IPS-18c (cell line): ENCODE measurements around the gene ITPKC.

Experiments
- H3K4me3 ChIP-seq: 2 replicates; pipeline ENCODE4 v1.7.0; 2013; ENCODE audit warnings: low read depth, mild to moderate bottlenecking, low read length, moderate library complexity; ENCODE audit not compliant: insufficient read depth
- H3K9me3 ChIP-seq: one replicate; pipeline ENCODE4 v1.6.1; 2013; ENCODE audit warnings: mild to moderate bottlenecking, low read length, moderate library complexity; ENCODE audit not compliant: control insufficient read depth, insufficient read depth

Gene ITPKC

DNA sequence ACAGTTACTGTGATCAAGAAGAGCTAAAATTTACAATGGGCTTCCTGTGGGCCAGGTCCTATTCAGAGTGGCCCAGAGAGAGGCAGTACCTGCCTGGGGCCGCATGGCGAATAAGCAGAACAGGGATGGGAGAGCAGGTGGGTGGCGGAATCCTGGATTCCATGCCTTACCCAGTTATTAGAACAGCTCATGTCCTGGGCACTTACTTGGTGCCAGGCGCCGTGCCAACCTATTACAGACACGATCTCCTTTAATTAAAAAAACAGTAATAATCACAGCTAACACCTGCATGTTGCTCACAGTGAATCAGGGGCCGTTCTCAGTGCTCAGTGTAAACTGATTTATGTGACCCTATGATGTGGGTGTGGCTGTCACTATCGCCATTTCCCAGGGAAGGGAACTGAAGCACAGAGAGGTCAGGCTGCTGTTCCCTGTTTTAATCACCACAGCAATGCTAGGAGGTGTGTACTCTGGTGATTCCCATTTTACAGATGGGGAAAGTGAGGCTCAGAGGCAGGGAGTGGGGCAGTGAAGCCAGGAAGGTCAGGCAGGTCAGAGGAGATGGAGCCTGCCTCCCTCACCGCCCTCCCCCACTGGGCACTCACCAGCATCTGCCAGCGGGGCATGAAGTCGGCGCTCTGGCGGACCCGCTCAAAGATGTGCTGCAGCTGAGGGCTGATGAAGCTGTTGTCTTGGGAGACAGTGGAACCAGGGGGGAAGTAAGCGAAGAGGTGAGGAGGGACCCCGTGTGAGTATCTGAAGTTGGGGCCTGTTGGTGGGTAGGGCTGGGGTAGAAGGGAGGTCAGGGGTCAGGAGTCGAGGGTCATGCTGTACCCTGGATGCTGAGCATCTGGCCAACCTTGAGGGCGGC is 12.2 kb upstream of the ITPKC start:
- Histone ChIP-seq H3K9me3 (no peaks in the 10 kb centered on the region), H3K4me3 (no peak overlapping the region)

DNA sequence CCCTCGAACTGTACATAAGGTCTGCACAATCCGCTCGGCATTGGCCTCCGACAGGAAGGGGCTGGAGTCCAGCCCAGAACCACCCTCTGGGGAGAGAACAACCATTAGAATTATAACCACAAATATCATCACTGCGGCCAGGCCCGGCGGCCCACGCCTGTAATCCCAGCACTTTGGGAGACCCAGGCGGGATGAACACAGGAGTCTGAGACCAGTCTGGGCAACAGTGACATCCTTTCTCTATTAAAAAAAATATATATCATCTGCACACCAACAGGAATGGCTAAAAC is 11.6 kb upstream of the ITPKC start:
- Histone ChIP-seq H3K4me3 (no peak overlapping the region), H3K9me3 (no peaks in the 10 kb centered on the region)

DNA sequence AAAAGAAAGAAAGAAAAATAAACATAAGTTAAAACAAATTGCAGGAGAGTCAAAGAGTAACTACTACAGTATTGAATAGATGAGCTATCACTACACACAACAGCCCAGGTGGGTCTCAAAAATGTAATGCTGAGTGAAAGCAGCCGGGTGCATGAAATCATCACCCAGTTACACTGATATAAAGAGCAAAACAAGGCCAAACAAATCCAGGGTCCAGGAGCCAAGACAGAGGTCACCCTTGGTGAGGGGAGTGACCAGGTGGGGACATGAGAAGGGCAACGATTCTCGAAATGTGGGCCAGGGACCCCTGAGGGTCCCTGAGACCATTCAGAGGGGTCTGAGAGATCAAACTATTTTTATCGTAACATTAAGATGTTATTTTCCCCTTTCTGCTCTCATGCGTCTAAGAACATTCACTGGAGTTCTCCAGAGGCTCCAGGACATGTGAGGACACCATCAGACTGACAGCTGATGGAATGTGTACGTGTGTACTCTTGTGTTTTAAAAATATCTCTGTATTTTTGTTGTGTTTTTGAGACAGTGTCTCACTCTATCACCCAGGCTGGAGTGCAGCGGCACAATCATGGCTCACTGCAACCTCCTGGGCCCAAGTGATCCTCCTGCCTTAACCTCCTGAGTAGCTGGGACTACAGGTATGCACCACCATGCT is 10.8 kb upstream of the ITPKC start:
- no peaks in the 10 kb centered on the region for H3K9me3 ChIP-seq

DNA sequence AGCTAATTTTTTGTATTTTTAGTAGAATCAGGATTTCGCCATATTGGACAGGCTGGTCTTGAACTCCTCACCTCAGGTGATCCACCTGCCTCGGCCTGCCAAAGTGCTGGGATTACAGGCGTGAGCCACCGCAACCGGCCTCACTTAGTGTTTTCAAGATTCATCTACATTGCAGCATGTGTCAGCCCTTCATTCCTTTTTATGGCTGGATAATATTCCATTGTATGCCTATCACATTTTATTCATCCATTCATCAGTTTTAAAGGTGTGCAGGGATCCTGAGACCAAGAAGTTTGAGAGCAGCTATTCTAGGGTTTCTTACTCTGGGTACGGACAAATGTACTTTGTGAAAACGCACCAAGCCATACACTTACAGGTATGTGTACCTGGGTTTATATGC is 9.3 kb upstream of the ITPKC start:
- no peak overlapping the region for H3K4me3 ChIP-seq
- no peaks in the 10 kb centered on the region for H3K9me3 ChIP-seq

More for the DNA sequence above, 10.8 kb upstream of the ITPKC start:
- no peak overlapping the region for H3K4me3 ChIP-seq

DNA sequence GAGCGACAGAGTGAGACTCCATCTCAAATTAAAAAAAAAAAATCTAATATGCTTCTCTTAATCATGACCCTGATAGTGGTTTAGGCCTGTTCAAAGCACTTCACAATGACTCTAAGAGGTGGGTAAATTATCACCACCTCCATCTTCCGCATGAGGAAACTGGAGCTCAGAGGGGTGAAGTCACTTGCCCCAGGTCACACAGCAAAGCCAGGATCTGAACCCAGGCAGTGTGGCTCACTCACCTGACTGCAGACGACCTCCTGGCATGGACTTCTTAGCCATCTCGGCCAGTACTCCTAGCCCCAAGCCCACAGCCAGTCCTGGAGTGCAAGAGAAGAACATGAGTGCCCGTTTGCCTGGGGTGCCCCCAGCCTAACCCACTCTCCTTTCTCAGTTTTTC is 7.1 kb upstream of the ITPKC start:
- Histone ChIP-seq H3K9me3 (no peaks in the 10 kb centered on the region), H3K4me3 (no peak overlapping the region)

DNA sequence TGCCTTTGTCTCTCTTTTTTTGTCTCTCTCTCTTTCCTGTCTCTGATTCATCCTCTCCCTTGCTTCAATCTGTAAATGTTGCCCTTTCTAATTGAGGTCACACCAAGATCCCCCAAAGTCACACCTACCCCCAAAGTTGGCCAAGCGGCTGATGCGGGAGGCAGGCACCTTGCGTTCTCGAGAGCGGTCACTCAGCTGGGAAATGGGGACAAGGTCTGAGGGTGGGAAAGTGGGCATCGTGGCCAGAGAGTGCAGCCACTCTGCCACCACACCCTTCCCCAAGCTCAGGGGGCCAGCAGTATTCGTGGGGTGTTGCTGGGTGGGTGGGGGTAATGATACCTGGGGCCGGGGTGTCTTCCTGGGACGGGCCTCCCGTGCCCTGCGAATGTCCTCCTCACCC is 3.0 kb upstream of the ITPKC start:
- Histone ChIP-seq H3K9me3 (no peaks in the 10 kb centered on the region), H3K4me3 (no peak overlapping the region)

DNA sequence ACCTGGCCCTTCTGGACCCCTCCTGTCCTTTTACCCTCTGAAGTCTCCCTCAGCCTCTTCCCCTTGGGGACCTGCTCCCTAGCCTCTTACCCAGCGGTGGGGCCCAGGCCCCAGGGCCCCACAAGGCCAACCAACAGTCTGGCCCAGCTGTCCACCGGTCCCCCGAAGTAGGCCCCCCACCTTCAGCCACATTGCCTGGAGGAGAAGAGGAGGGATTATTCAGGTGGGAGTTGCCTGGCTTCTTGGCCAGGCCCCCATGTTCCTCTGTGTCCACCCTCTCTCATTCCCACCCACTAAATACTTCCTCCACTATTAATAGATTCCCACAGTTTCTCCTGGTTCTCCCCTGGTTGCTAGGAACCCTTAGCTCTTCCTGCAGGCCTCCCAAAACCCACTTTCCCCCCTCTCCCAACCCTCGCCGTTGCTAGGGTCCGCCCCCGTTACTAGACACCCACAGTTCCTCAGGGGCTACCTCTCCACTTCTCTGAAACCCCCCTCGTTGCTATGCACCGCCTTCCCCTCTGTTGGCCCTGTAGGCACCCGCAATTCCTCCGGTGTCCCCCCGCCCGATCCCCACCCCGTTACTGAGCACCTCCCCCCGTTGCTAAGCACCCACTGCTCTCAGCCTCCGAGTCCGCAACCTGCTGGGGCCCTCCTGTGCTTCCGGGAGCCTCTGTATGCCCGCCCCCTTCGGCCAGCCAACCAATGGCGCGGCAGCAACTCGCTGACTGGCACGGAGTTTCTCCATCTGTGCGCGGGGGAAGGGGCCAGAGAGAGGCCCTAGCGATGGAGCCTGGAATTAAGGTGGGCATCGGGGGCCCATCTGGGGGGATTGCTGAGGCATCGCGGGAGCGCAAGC is 2.2 kb upstream of the ITPKC start:
- H3K4me3 ChIP-seq, result peak overlapping the region; percentile 72

DNA sequence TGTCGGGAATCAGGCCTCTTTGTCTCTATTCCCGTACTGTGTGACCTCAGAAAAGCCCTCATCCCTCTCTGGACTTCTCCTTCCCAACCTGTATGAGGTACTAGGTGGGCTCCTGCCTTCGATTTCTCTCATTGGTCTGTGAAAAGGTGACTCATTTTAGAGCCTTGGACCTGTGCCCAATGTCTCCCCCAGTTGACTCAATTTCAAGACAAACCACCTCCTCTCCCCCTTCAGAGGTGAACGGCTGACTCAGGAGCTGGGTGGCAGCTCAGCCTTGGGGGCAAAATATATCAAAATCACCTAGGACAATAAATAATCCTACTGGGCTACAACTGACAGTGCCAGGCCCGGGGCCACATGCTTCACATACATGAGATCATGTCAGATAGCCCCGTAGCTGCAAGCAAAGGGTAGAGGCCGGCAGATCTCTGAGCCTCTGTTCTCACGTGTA is 856 bp upstream of the ITPKC start:
- H3K4me3 ChIP-seq, result peak overlapping the region; percentile 72
- H3K9me3 ChIP-seq, result no peaks in the 10 kb centered on the region

More for the DNA sequence above, 2.2 kb upstream of the ITPKC start:
- no peaks in the 10 kb centered on the region for H3K9me3 ChIP-seq

DNA sequence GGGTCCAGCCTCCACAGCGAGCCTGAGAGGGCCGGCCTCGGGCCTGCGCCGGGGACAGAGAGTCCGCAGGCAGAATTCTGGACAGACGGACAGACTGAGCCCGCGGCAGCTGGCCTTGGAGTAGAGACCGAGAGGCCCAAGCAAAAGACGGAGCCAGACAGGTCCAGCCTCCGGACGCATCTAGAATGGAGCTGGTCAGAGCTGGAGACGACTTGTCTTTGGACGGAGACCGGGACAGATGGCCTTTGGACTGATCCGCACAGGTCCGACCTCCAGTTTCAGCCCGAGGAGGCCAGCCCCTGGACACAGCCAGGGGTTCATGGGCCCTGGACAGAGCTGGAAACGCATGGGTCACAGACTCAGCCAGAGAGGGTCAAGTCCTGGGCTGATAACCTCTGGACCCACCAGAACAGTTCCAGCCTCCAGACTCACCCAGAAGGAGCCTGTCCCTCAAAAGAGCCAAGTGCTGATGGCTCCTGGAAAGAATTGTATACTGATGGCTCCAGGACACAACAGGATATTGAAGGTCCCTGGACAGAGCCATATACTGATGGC is 490 bp downstream of the ITPKC start:
- Histone ChIP-seq H3K9me3 (peaks cover 2% of the 10 kb centered on the region), H3K4me3 (peak overlapping the region; percentile 72)

DNA sequence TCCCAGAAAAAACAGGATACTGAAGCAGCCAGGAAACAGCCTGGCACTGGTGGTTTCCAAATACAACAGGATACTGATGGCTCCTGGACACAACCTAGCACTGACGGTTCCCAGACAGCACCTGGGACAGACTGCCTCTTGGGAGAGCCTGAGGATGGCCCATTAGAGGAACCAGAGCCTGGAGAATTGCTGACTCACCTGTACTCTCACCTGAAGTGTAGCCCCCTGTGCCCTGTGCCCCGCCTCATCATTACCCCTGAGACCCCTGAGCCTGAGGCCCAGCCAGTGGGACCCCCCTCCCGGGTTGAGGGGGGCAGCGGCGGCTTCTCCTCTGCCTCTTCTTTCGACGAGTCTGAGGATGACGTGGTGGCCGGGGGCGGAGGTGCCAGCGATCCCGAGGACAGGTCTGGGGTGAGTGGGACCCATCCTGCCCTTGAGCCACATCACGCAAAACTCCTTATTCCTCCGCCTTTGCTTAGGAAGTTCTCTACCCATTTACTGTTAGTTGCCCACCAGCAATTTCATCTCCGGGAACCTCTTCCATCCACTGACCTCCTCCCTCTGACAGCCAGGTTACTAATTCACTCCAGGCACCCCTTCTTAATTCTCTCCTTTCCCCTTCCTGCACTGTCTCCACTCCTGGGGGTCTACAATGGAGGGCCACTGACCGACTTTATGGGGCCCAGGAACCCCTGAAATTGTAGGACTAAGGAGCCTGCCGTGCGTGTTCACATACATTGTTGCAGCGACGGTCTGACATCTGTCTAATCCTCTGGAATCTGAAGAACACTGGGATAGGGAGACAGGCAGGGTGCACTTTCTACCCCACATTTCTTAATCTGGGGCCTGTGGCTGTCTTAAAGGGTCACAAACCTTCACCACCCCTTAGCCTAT is 1.2 kb downstream of the ITPKC start:
- H3K9me3 ChIP-seq, result peaks cover 2% of the 10 kb centered on the region
- peak overlapping the region; percentile 72 for H3K4me3 ChIP-seq

DNA sequence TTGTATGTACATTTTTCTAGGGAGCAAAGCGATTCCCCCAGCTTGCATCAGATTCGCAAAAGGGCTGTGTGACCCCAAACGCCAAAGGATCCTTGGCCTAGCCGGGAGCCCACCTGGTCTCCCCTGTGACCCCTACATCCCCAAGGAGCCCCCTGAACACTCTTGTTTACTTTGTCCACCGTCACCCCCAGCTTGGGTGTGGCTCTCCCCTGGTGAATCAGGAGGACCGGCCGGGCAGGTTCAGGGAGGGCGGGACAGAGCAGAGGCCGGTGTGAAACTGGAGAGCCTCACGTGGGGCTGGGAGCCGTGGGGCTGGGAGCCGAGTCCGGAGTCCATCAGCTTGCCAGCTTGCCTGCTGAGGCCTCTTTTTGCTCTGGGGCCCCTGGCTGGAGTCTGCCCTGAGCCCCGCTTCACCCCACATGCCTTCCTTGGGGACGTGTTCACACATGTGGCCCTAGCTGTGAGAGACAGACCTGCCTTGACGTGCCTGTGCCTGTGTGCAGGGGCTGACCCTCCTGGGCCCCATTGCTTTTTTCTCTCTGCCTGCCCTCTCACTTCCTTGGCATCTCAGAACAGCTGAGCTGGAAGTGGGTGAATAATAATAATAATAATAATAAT is 2.0 kb downstream of the ITPKC start:
- Histone ChIP-seq H3K4me3 (peak overlapping the region; percentile 72), H3K9me3 (peaks cover 2% of the 10 kb centered on the region)

DNA sequence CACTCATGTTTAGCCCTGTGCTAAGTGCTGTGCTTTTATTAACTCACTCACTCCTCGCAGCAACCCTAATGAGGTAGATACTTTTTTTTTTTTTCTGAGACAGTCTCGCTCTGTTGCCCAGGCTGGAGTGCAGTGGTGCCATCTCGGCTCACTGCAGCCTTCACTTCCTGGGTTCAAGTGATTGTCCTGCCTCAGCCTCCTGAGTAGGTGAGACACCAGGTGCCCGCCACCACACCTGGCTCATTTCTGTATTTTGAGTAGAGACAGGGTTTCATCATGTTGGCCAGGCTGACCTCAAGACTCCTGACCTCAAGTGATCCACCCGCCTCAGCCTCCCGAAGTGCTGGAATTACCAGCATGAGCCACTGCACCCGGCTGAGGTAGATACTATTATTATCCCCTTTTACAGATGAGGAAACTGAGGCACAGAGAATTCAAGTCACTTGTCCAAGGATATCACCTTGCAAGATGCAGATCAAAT is 2.5 kb downstream of the ITPKC start:
- peaks cover 2% of the 10 kb centered on the region for H3K9me3 ChIP-seq

DNA sequence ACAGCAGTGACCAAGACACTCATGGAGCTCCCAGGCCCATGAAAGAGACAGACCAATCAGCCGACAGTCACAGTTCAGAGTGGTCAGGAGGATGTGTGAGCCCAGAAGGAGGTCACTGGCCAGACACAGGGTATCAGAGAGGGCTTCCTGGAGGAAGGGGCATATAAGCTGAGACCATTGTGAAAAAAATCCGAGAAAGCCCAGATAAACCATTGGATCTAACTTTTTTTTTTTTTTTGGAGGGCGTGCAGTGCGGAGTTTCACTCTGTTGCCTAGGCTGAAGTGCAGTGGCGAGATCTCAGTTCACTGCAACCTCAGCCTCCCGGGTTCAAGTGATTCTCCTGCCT is 4.2 kb downstream of the ITPKC start:
- no peak overlapping the region for H3K4me3 ChIP-seq
- peaks cover 2% of the 10 kb centered on the region for H3K9me3 ChIP-seq

More for the DNA sequence above, 2.5 kb downstream of the ITPKC start:
- no peak overlapping the region for H3K4me3 ChIP-seq

DNA sequence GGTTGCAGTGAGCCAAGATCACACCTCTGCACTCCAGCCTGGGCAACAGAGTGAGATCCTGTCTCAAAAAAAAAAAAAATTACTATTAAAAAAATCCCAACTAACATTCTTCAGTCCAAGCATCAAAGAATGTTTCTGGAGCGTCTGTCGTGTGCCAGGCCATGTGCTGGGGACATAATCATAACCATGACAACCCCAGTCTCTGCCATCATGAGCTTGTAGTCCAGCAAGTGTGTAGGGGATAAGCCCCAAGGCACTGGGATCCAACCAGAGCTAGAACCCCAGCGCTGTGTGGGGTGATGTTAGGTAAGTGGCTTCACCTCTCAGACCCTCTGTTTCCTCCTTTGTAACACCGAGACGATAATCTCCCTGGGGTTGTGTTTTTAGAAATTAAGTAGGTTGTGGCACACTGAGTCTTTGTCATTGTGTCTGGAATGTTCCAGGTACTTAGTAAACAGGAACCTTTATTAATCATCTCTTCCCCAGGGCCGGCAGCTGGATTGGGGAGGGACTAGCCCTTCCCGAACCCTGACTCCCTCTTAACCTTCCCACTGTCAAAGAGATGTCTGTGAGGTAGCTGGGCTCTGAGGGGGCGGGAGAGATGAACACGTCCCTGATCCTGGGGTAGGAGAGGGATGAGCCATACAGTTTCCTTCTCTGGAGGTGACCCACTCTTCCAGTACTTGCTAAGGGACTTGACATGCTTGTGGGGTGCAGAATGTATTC is 5.2 kb downstream of the ITPKC start:
- Histone ChIP-seq H3K4me3 (no peak overlapping the region), H3K9me3 (peaks cover 2% of the 10 kb centered on the region)

DNA sequence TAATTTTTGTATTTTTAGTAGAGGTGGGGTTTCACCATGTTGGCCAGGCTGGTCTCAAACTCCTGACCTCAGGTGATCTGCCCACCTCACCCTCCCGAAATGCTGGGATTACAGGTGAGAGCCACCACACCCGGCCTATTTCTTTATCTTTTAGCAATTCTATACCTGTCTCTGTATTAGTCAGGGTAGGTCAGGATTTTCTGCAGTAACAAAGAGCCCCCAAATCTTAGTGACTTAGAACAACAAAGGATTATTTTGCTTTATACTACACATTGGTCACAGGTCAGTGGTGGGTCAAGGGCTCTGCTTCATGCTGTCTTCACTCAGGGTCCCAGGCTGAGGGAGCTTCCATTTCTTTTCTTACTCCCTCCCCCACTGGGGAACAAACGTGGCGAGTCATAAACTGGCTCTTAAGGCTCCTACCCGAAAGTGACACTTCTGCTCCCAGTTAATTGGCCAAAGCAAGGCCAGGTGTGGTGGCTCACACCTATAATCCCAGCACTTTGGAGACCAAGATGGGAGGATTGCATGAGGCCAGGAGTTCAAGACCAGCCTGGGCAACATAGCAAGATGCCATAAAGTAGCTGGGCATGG is 6.8 kb downstream of the ITPKC start:
- peaks cover 2% of the 10 kb centered on the region for H3K9me3 ChIP-seq
- H3K4me3 ChIP-seq, result no peak overlapping the region
